GM12878 (cell line): Measurements from ENCODE around the gene PRDX3. TPM values are rescaled to one million over a fixed set of nuclear protein-coding genes. Genes with fewer than 3 reads are reported as not detected.

Experiments
- ATAC-seq: fragments of 200-7000 bp; cut with Tn5 transposase; 3 replicates; pipeline ENCODE4 v1.9.1; 2020; ENCODE audit warnings: mild to moderate bottlenecking, moderate library complexity
- BruUV-seq: library from RNA; stranded (reverse); fragments of 400-500 nt; replicated peaks from 2 replicates; lab custom pipeline; 2021; lab: Mats Ljungman, UMichigan
- CTCF ChIA-PET: fragments of 300-600 bp; sonication (Branson Sonifier 250); formaldehyde crosslinking; extraction: SDS; loops from one replicate; lab custom pipeline; 2021; ENCODE audit warnings: inconsistent platforms; lab: Yijun Ruan, JAX
- POLR2A ChIA-PET: fragments of 350-600 bp; formaldehyde crosslinking; extraction: SDS; loops from one replicate; lab custom pipeline; 2021; ENCODE audit warnings: inconsistent platforms; lab: Charles Lee
- RAD21 ChIA-PET: fragments of 300-600 bp; sonication (Branson Sonifier 250); formaldehyde crosslinking; loops from one replicate; lab custom pipeline; 2023; ENCODE audit warnings: antibody characterized with exemption; ENCODE audit not compliant: unreplicated experiment; lab: Charles Lee
- SMC1A ChIA-PET: fragments of 300-600 bp; sonication (Branson Sonifier 250); formaldehyde crosslinking; loops from one replicate; lab custom pipeline; 2023; ENCODE audit not compliant: unreplicated experiment, uncharacterized antibody; lab: Charles Lee
- DNase-seq: peaks from one replicate; pipeline ENCODE4 v3.0.0-alpha.2; 2011; ENCODE audit warnings: low read depth, low spot score
- FAIRE-seq: peaks from 3 replicates; lab custom pipeline; 2011; peaks lifted over from hg19 to GRCh38; lab: Jason Lieb, UNC
- H2AFZ ChIP-seq: 2 replicates; pipeline ENCODE4 v1.6.0; 2011; ENCODE audit warnings: low read depth, low read length, control low read depth; ENCODE audit not compliant: control insufficient read depth
- H3K27ac ChIP-seq: 2 replicates; pipeline ENCODE4 v1.5.1; 2011; ENCODE audit warnings: control low read depth; ENCODE audit not compliant: control insufficient read depth, insufficient read depth
- H3K27me3 ChIP-seq, 2 experiments: replicated peaks in 1 of 2; 2 replicates each; pipeline versions ENCODE4 v1.6.0 to v1.6.1; 2011; ENCODE audit warnings: low read length in 1 of 2; ENCODE audit not compliant: control insufficient read depth in 2 of 2, insufficient read depth in 2 of 2
- H3K36me3 ChIP-seq, 2 experiments: 2 replicates each; pipeline ENCODE4 v1.5.1; 2011; ENCODE audit warnings: low read length in 1 of 2; ENCODE audit not compliant: control insufficient read depth in 2 of 2, insufficient read depth in 2 of 2
- H3K4me1 ChIP-seq: 2 replicates; pipeline ENCODE4 v1.6.1; 2011; ENCODE audit warnings: mild to moderate bottlenecking, low read length, moderate library complexity, mixed read lengths; ENCODE audit not compliant: control insufficient read depth, insufficient read depth
- H3K4me2 ChIP-seq: 2 replicates; pipeline ENCODE4 v1.6.0; 2011; ENCODE audit warnings: control low read depth; ENCODE audit not compliant: control insufficient read depth, insufficient read depth
- H3K4me3 ChIP-seq: fragments of 200-600 bp; sonication (generic); 2 replicates; pipeline ENCODE4 v1.5.1; 2016
- H3K79me2 ChIP-seq: 2 replicates; pipeline ENCODE4 v1.6.0; 2011; ENCODE audit warnings: low read length; ENCODE audit not compliant: control insufficient read depth, insufficient read depth
- H3K9ac ChIP-seq: 2 replicates; pipeline ENCODE4 v1.8.0; 2011; ENCODE audit warnings: low read length, control low read depth, mixed read lengths; ENCODE audit not compliant: control insufficient read depth, insufficient read depth
- H3K9me3 ChIP-seq: replicated peaks from 3 replicates; pipeline ENCODE4 v1.5.1; 2011; ENCODE audit warnings: mild to moderate bottlenecking, low read length; ENCODE audit not compliant: control insufficient read depth, insufficient read depth
- H4K20me1 ChIP-seq: 2 replicates; pipeline ENCODE4 v1.6.0; 2011; ENCODE audit not compliant: control insufficient read depth, insufficient read depth
- BACH1 ChIP-seq: fragments of 450-650 bp; IDR thresholded peaks from 2 replicates; pipeline ENCODE4 v1.6.1; 2017; ENCODE audit warnings: mild to moderate bottlenecking, borderline replicate concordance
- BRCA1 ChIP-seq: IDR thresholded peaks from 2 replicates; pipeline ENCODE4 v1.6.1; 2011; ENCODE audit warnings: low read depth, low read length, improper control_type of control experiment
- CBX3 ChIP-seq: fragments of 200-600 bp; sonication (generic); IDR thresholded peaks from 2 replicates; pipeline ENCODE4 v1.6.1; 2016; ENCODE audit warnings: low read depth, borderline replicate concordance
- CHD1 ChIP-seq: IDR thresholded peaks from 2 replicates; pipeline ENCODE4 v1.6.1; 2012; ENCODE audit warnings: low read depth, low read length, improper control_type of control experiment
- CHD4 ChIP-seq: fragments of 200-600 bp; sonication (generic); IDR thresholded peaks from 2 replicates; pipeline ENCODE4 v1.6.1; 2016; ENCODE audit warnings: mild to moderate bottlenecking
- FOXK2 ChIP-seq: fragments of 450-650 bp; IDR thresholded peaks from 2 replicates; pipeline ENCODE4 v1.6.1; 2017; ENCODE audit warnings: mild to moderate bottlenecking, moderate library complexity
- HDAC6 ChIP-seq: fragments of 200-600 bp; sonication (generic); IDR thresholded peaks from one replicate; pipeline ENCODE4 v1.8.0; 2017; ENCODE audit warnings: antibody characterized with exemption; ENCODE audit not compliant: unreplicated experiment
- HSF1 ChIP-seq: fragments of 150-350 bp; IDR thresholded peaks from 2 replicates; pipeline ENCODE4 v1.6.1; 2014; ENCODE audit warnings: mild to moderate bottlenecking, low read depth, low read length
- NBN ChIP-seq: fragments of 450-650 bp; IDR thresholded peaks from 2 replicates; pipeline ENCODE4 v1.6.1; 2016
- NFIC ChIP-seq: IDR thresholded peaks from 2 replicates; pipeline ENCODE4 v1.6.1; 2012; ENCODE audit warnings: low read depth, mild to moderate bottlenecking, inconsistent platforms, low read length, moderate library complexity
- NFXL1 ChIP-seq: fragments of 450-650 bp; IDR thresholded peaks from 2 replicates; pipeline ENCODE4 v1.6.1; 2017; ENCODE audit warnings: antibody characterized with exemption, mild to moderate bottlenecking, borderline replicate concordance
- POU2F2 ChIP-seq: IDR thresholded peaks from 3 replicates; pipeline ENCODE4 v1.6.1; 2011; ENCODE audit warnings: low read depth, mild to moderate bottlenecking, low read length, borderline replicate concordance
- RBBP5 ChIP-seq: fragments of 200-600 bp; sonication (generic); conservative IDR thresholded peaks from 2 replicates; pipeline ENCODE4 v1.6.1; 2016
- SMARCA5 ChIP-seq: fragments of 450-650 bp; IDR thresholded peaks from 2 replicates; pipeline ENCODE4 v1.6.1; 2017; ENCODE audit warnings: mild to moderate bottlenecking
- USF2 ChIP-seq: IDR thresholded peaks from 2 replicates; pipeline ENCODE4 v1.6.1; 2011; ENCODE audit warnings: low read depth, low read length, improper control_type of control experiment, borderline replicate concordance
- ZBTB33 ChIP-seq: fragments of 450-650 bp; IDR thresholded peaks from 2 replicates; pipeline ENCODE4 v1.6.1; 2017; ENCODE audit warnings: mild to moderate bottlenecking
- WGBS: methylation state at CpG from one replicate; pipeline ENCODE4 v1.1.6; 2016; ENCODE audit warnings: low lambda C conversion rate; ENCODE audit not compliant: insufficient replicate concordance, insufficient coverage; ENCODE audit errors: missing lambda C conversion rate; 5-methylcytosine and 5-hydroxymethylcytosine counted together
- in situ Hi-C: fragments of 300-500 bp; cut with MboI; formaldehyde crosslinking; loops from 9 replicates; pipeline ENCODE4 v1.14.3; 2018; ENCODE audit warnings: mixed read lengths
- intact Hi-C: fragments of 100-400 bp; cut with micrococcal nuclease; formaldehyde crosslinking; loops from one replicate; pipeline ENCODE4 v1.14.2; 2022; ENCODE audit not compliant: unreplicated experiment
- polyA plus RNA-seq, 11 experiments: library from polyadenylated mRNA; depleted of rRNA in 4 of 11; unstranded in 6 of 11; stranded (reverse) in 5 of 11; fragments of >200 nt; fragmentation: Nextera tagmentation in 4 of 11; fragmentation: Illumina TruSeq in 1 of 11; extraction: Ambion mirVana in 4 of 11; extraction: Trizol in 1 of 11; gene quantifications; 1 replicate in 1 of 11; 2 replicates in 10 of 11; pipeline versions ENCODE4 v1.2.1 to v1.2.3, GENCODE V29; 2011 to 2016; ENCODE audit warnings: inconsistent platforms in 2 of 11, missing spikeins in 2 of 11, low read depth in 1 of 11
- total RNA-seq, 4 experiments: library from RNA; depleted of rRNA in 3 of 4; stranded (reverse); fragments of >200 nt in 3 of 4; fragmentation: Illumina TruSeq in 1 of 4; extraction: Trizol in 1 of 4; gene quantifications; 2 replicates each; pipeline versions ENCODE4 v1.2.1 to v1.2.3, GENCODE V29; 2013 to 2021

PRDX3 gene
- total and polyA plus RNA-seq, 10 of the 15 experiments (the other 5 are each of a cell fraction or from before 2014, with no cell fraction given) = 195 to 1,431 (median 398) TPM

DNA sequence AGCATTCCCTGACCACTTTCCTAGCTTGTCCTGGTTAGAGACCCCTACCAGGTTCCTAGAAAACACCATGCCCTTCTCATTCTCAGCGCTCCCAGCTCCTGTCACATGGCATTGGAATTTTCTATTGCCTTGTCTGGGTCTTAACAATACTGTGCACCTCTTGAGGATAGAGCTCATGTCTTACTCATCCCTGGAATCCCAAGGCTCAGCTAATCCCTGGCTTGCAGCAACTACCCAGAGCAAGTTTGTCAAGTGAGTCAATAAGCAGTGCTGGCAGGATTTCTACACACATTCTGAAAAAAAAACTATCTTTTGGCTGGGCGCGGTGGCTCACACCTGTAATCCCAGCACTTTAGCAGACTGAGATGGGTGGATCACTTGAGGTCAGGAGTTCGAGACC, 11.7 kb upstream of the PRDX3 start:
- Histone ChIP-seq H3K36me3 (no peaks in the 10 kb centered on the region), H3K27ac (no peak overlapping the region), H4K20me1 (no peaks in the 10 kb centered on the region), H3K9ac (no peak overlapping the region; the same call in 1 of the 2 replicates), H3K4me3 (no peak overlapping the region), H2AFZ (no peak overlapping the region), H3K9me3 (no peaks in the 10 kb centered on the region), H3K27me3 (no peaks in the 10 kb centered on the region), H3K79me2 (no peaks in the 10 kb centered on the region), H3K4me1 (peaks cover 14% of the 10 kb centered on the region), H3K4me2 (peak overlapping the region; percentile 59; the same call in 1 of the 2 replicates)
- in situ Hi-C loops = loop anchor here (25.0 kb wide), 1 partner anchor 628 kb away; no protein-coding TSS in a partner anchor
- WGBS = 98% methylated on average over 4 of the region's 4 CpGs
- TF ChIP-seq CHD1 (no peak), BRCA1 (no peak), USF2 (no peak), POU2F2 (no peak), CBX3 (no peak), FOXK2 (no peak), CHD4 (no peak), NBN (no peak), BACH1 (no peak), ZBTB33 (no peak), HDAC6 (no peak), NFIC (no peak), HSF1 (no peak), SMARCA5 (no peak), NFXL1 (no peak), RBBP5 (no peak)
- DNase-seq (no peak), ATAC-seq (peak; percentile 6; the same call in 1 of the 3 replicates), FAIRE-seq (no peak)
- ChIA-PET POLR2A (interaction anchor here (1.3 to 2.3 kb wide), 3 partner anchors 10 to 29 kb away, joined by 5 to 18 read pairs (median 5); partner anchors contain the start of gene PRDX3), CTCF (interaction anchor here (0.6 to 4.3 kb wide), 10 partner anchors 9 to 252 kb away, joined by 3 to 51 read pairs (median 4); no protein-coding TSS in a partner anchor), SMC1A (interaction anchor here (0.9 to 4.3 kb wide), 8 partner anchors 8 to 28 kb away, joined by 3 to 30 read pairs (median 5); partner anchors contain the start of gene PRDX3), RAD21 (interaction anchor here (0.6 to 2.5 kb wide), 9 partner anchors 9 to 328 kb away, joined by 3 to 22 read pairs (median 3); no protein-coding TSS in a partner anchor)
- intact Hi-C loops = no loop called here
- BruUV-seq = no TSS peak
